SH-SY5Y (cell line): Measurements from ENCODE around the gene DSCAM.

Source experiments
- GATA2 ChIP-seq: IDR thresholded peaks from 2 replicates; pipeline ENCODE4 v1.6.1; 2011; ENCODE audit warnings: mild to moderate bottlenecking, low read depth, low read length
- GATA3 ChIP-seq: IDR thresholded peaks from 2 replicates; pipeline ENCODE4 v1.6.1; 2011; ENCODE audit warnings: low read depth, mild to moderate bottlenecking, low read length, moderate library complexity

DNA sequence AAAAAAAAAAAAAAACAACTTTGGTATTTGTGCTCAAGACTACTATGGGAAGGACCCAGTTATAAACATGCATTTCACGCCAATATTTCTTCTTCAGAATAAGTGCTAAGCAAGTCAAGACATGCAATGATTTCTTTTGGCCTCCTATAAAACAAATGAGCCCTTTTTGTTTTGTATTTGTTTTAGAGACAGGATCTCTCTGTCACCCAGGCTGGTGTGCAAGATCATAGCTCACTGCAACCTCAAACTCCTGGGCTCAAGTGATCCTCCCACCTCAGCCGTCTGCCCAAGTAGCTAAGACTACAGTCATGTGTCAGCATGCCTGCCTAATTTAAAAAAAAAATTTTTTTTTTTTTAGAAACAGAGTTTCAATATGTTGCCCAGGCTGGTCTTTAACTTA lies 631.0 kb downstream of the DSCAM start:
- TF ChIP-seq GATA2: no peak
- no peak for TF ChIP-seq GATA3
